Measurements from ENCODE around the gene CD46.

Gene CD46

GRCh38 chr1:207841293-207841692 lies 89.4 kb downstream of the CD46 start:
- Histone ChIP-seq H3K27me3 (ENCODE audit: insufficient read depth, poor library complexity, severe bottlenecking) (no peaks in the 10 kb centered on the region), H3K4me3 (replicated peaks; ENCODE audit: insufficient read depth, low read length) (no peak overlapping the region), H3K27ac (replicated peaks) (no peak overlapping the region; the same call in 1 of the 2 replicates)
- TF ChIP-seq SPI1 (IDR thresholded peaks at IDR 0.05; ENCODE audit: borderline replicate concordance, low read depth) (peak; percentile 90), GABPA (IDR thresholded peaks at IDR 0.05; ENCODE audit: low read depth) (no peak)
- peak in 1 of 2 experiments; percentile 32 for DNase-seq (ENCODE audit: low read depth in 1 of 2, low spot score in 1 of 2)

DNA sequence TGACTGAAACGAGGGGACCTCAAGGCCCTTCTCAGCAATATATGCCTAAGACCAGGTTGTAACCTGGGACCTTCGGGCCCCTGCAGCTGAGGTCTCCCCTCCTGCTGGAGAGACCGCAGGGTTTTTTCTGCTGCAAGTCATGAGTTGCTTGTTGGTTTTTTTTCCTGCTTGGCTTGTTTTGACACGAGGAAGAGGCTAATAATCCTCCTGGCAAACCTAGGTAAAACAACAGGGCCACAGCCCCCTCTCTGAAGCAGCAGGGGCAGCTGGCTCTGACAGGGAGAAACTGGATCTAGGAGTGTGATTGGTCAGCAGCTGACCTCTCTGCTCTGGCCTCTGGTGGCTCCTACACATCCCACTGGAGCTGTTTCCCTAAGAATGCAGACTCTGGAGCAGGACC lies 90.0 kb downstream of the CD46 start:
- no peak for TF ChIP-seq POLR2AphosphoS5 (IDR thresholded peaks at IDR 0.05; ENCODE audit: low read depth)
- no peak for TF ChIP-seq CTCF (IDR thresholded peaks at IDR 0.05; ENCODE audit: insufficient read depth, low read length)
- no peak for TF ChIP-seq SPI1 (IDR thresholded peaks at IDR 0.05; ENCODE audit: borderline replicate concordance, low read depth)
- no peak for TF ChIP-seq GABPA (IDR thresholded peaks at IDR 0.05; ENCODE audit: low read depth)
- TF ChIP-seq, protein P1, sequence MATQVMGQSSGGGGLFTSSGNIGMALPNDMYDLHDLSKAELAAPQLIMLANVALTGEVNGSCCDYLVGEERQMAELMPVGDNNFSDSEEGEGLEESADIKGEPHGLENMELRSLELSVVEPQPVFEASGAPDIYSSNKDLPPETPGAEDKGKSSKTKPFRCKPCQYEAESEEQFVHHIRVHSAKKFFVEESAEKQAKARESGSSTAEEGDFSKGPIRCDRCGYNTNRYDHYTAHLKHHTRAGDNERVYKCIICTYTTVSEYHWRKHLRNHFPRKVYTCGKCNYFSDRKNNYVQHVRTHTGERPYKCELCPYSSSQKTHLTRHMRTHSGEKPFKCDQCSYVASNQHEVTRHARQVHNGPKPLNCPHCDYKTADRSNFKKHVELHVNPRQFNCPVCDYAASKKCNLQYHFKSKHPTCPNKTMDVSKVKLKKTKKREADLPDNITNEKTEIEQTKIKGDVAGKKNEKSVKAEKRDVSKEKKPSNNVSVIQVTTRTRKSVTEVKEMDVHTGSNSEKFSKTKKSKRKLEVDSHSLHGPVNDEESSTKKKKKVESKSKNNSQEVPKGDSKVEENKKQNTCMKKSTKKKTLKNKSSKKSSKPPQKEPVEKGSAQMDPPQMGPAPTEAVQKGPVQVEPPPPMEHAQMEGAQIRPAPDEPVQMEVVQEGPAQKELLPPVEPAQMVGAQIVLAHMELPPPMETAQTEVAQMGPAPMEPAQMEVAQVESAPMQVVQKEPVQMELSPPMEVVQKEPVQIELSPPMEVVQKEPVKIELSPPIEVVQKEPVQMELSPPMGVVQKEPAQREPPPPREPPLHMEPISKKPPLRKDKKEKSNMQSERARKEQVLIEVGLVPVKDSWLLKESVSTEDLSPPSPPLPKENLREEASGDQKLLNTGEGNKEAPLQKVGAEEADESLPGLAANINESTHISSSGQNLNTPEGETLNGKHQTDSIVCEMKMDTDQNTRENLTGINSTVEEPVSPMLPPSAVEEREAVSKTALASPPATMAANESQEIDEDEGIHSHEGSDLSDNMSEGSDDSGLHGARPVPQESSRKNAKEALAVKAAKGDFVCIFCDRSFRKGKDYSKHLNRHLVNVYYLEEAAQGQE (IDR thresholded peaks at IDR 0.05; ENCODE audit: insufficient replicate concordance, low read depth) = no peak
- Histone ChIP-seq H3K4me3 (replicated peaks; ENCODE audit: insufficient read depth, low read length) (no peak overlapping the region), H3K27me3 (ENCODE audit: insufficient read depth, poor library complexity, severe bottlenecking) (no peaks in the 10 kb centered on the region), H3K27ac (replicated peaks) (peak overlapping the region; percentile 97)
- DNase-seq (ENCODE audit: low read depth in 1 of 2, low spot score in 1 of 2) = no peak

DNA sequence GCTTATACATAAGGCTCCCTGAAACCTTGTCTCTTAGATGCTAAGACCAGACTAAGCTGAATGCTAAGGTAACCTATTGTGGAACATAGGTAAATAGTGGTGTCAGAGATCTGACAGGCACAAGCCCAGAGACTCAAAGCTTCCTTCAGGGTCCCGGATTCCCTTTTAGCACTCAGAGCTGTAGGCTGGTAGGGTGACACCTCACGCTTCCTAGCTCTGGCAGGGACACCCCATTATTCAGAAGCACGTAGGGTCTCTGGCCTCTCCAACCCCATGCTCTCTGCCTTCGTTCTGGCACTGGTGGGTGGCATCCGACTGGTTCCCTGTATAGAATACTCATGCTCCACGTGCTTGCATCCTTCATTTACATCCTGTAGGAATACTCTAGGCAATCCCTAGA lies 90.7 kb downstream of the CD46 start:
- DNase-seq (ENCODE audit: low read depth in 1 of 2, low spot score in 1 of 2) = no peak
- Histone ChIP-seq H3K27ac (replicated peaks) (peak overlapping the region; percentile 97), H3K27me3 (ENCODE audit: insufficient read depth, poor library complexity, severe bottlenecking) (no peaks in the 10 kb centered on the region), H3K4me3 (replicated peaks; ENCODE audit: insufficient read depth, low read length) (no peak overlapping the region)
- TF ChIP-seq POLR2AphosphoS5 (IDR thresholded peaks at IDR 0.05; ENCODE audit: low read depth) = no peak
- TF ChIP-seq SPI1 (IDR thresholded peaks at IDR 0.05; ENCODE audit: borderline replicate concordance, low read depth) = no peak
- TF ChIP-seq, protein P1 (IDR thresholded peaks at IDR 0.05; ENCODE audit: insufficient replicate concordance, low read depth) = no peak
- no peak for TF ChIP-seq GABPA (IDR thresholded peaks at IDR 0.05; ENCODE audit: low read depth)
- TF ChIP-seq CTCF (IDR thresholded peaks at IDR 0.05; ENCODE audit: insufficient read depth, low read length) = no peak

GRCh38 chr1:207844371-207844770 lies 92.5 kb downstream of the CD46 start:
- TF ChIP-seq GABPA (IDR thresholded peaks at IDR 0.05; ENCODE audit: low read depth) = no peak
- peak; percentile 46; the same call in 1 of the 2 replicates for TF ChIP-seq POLR2AphosphoS5 (IDR thresholded peaks at IDR 0.05; ENCODE audit: low read depth)
- TF ChIP-seq, protein P1 (IDR thresholded peaks at IDR 0.05; ENCODE audit: insufficient replicate concordance, low read depth) = no peak
- no peak for TF ChIP-seq CTCF (IDR thresholded peaks at IDR 0.05; ENCODE audit: insufficient read depth, low read length)
- no peak for TF ChIP-seq SPI1 (IDR thresholded peaks at IDR 0.05; ENCODE audit: borderline replicate concordance, low read depth)
- Histone ChIP-seq H3K4me3 (replicated peaks; ENCODE audit: insufficient read depth, low read length) (no peak overlapping the region), H3K27me3 (ENCODE audit: insufficient read depth, poor library complexity, severe bottlenecking) (no peaks in the 10 kb centered on the region), H3K27ac (replicated peaks) (peak overlapping the region; percentile 97)
- DNase-seq (ENCODE audit: low read depth in 1 of 2, low spot score in 1 of 2) = peak; percentile 89 to 94

All from HL-60 (cell line).